ENCODE data around the gene TTYH3.
"Not testable (repeated sequence)": the region's sequence is repeated elsewhere in the genome, so short reads cannot be mapped to it uniquely, and the experiment has no call there.

The TTYH3 gene

GRCh38 chr7:2691011-2691707, 59.4 kb downstream of the TTYH3 start:
- DNase-seq, result no peak

GRCh38 chr7:2691932-2692439, 60.2 kb downstream of the TTYH3 start:
- not testable (repeated sequence) for DNase-seq

DNA sequence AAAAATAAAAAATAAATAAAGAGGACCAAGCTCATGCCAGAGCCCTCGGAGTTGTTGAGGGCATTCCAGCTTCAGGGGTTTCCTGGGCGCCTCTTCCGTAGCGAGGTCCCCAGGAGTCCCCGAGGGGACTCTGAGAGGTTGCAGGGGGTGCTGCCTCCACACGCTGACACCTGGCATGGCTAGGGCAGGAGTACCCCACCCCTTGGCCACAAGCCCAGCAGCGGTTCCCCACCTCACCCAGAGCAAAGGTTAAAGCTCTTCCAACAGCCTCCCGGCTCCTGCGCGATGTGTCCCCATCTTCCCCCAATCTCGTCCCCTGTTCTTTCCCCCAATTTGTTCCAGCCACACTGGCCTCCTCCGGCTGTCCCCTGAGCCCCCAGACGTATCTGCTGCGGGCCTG, 60.8 kb downstream of the TTYH3 start:
- DNase-seq, result no peak

GRCh38 chr7:2693420-2694121, 61.8 kb downstream of the TTYH3 start:
- not testable (repeated sequence) for DNase-seq

DNA sequence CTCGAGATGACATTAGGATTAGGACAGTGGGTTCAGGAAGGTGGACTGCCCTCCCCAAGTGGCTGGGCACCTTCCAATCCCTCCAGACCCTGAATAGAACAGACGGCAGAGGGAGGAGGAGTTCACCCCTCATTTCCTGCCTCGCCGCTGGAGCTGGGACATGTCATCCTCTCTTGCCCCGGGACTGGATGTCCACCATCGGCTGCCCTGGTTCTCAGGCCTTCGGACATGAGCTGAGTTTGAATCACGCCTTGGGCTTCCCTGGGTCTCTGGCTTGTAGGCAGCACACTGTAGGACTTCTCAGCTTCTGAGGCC, 62.3 kb downstream of the TTYH3 start:
- not testable (repeated sequence) for DNase-seq

DNA sequence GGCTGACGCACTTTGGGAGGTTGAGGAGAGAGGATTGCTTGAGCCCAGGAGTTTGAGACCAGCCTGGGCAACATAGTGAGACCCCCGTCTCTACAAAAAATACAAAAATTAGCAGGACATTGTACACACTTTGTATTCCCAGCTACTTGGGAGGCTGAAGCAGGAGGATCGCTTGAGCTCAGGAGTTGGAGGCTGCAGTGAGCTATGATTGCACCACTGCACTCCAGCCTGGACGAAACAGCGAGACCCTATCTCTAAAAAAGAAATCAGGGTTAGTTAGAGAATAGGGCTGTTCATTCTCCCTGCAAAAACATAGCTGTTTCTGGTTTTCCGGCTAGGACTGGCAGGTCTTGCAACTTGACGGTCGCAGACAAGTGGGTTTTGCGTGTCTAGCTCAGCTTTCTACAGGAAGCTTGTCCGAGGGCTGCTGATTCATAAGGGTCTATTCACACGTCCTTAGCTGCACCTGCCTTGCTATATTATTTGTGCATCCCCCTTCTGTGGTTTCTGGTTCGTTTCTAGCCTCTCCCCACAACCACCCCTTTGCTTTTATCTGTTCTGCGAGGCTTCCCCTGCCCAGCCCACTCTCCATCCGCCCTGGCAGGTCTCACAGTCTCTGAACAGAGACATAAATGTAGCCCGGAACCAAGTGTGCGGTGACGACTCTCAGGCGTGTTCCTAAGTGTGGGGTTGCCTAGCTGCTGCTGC, 66.9 kb downstream of the TTYH3 start:
- no peak for DNase-seq

GRCh38 chr7:2699289-2699620, 67.5 kb downstream of the TTYH3 start:
- DNase-seq, result no peak

GRCh38 chr7:2700141-2700850, 68.5 kb downstream of the TTYH3 start:
- DNase-seq, result no peak

DNA sequence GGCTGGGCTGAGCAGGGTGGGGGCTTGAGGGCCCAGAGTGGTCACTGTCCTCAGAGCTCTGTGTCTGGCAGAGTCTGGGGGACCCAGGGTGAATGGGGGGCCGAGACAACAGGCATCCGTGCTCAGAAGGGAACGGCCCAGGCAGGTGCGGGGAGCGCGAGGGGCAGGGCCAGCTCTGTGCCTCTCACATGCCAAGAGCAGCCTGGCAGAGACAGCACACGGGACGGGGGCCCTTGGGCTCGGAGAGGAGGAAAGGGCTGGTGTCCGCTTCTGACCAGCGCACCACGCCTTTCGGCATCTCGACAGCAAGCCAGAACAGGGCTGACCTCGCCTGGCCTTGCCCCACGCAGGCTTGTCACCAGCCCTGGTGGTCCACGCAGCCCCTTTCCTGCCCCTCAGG, 69.6 kb downstream of the TTYH3 start:
- DNase-seq, result no peak

GRCh38 chr7:2701832-2702593, 70.2 kb downstream of the TTYH3 start:
- no peak for DNase-seq

DNA sequence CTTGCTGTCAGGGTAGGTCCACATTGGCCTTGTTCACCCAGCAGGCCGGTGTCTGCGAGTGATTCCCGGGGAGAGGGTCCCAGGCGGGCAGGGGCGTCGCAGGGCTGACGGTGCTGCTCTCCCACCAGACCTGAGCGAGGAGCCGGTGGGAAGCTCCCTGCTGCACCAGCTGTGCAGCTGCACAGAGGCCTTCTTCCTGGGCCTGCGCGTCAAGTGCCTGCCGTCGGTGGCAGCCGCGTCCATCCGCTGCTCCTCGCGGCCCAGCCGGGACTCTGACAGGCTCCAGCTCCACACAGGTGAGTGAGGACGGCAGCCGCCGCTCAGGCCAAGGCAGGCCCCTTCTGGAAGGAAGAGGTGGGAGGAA, 70.8 kb downstream of the TTYH3 start:
- no peak for DNase-seq

- DNase-seq, result no peak
Observed at GRCh38 chr7:2705371-2706096, 73.7 kb downstream of the TTYH3 start.

DNA sequence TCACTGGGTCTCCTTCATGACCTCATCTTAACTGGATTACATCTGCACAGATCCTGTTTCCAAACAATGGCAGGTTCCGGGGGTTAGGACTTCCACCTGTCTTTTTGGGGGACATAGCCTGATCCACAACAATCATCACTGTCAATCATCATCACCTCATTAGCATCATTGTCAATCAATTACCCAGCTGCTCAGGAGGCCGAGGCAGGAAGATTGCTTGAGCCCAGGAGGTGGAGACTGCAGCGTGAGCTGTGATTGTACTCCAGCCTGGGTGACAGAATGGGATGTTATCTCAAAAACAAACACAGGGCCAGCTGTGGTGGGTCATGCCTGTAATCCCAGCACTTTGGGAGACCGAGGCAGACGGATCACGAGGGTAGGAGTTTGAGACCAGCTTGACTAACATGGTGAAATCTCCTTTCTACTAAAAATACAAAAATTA, 74.9 kb downstream of the TTYH3 start:
- DNase-seq, result no peak

DNA sequence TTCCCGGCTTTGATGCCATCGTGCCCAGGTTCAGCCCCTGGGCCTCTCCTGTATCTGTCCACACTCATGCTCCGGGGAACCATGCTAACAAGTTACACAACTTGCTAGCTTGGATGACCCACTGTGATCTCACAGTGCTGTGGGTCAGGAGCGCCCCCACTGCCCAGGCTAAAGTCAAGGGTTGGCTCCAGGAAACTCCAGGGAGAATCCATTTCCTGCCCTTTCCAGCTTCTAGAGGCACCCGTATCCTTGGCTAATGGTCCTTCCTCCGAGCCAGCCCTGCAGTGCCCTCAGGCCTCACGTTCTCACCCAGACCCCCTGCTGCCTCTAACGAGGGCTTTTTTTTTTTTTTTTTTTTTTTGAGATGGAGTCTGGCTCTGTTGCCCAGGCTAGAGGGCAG, 75.7 kb downstream of the TTYH3 start:
- no peak for DNase-seq

- DNase-seq, result no peak
Observed at GRCh38 chr7:2708041-2708440, 76.3 kb downstream of the TTYH3 start.

DNA sequence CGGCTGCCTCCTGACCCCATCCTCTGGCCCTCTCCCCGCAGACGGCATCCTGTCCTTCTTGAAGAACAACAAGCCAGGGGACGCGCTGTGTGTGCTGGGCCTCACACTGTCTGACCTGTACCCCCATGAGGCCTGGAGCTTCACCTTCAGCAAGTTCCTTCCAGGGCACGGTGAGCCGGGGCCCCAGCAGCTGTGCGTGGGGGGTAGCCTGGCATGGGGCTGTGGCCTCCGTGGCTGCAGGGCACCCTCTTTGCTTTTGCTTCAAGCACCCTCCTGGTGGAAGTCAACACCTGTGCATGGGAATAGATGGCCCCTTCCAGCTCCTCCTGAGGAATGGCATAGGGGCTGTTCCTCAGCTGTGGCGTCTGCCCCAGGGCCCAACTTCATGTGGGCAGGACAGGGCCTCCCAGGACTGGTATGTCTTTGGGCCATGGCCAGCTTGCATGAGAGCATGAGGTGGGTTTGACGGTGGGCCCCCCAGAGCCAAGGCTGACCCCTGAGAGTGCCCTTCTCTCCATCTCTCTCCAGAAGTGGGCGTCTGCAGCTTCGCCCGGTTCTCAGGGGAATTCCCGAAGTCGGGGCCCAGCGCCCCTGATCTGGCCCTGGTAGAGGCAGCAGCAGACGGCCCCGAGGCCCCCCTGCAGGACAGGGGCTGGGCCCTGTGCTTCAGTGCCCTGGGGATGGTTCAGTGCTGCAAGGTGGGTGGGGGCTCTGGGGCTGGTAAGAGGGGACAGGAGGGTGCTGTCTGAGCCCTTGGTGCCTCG, 76.9 kb downstream of the TTYH3 start:
- DNase-seq, result no peak

GRCh38 chr7:2709553-2710285, 77.9 kb downstream of the TTYH3 start:
- no peak for DNase-seq

- DNase-seq, result no peak
Observed at GRCh38 chr7:2710286-2710655, 78.5 kb downstream of the TTYH3 start.

GRCh38 chr7:2710901-2711551, 79.2 kb downstream of the TTYH3 start:
- no peak for DNase-seq
